NCI-H460 (cell line): ENCODE data around the gene ATXN7L3B. TPM values are rescaled to one million over a fixed set of nuclear protein-coding genes. Genes with fewer than 3 reads are reported as not detected.

ENCODE experiments used
- DNase-seq: peaks from one replicate; pipeline ENCODE4 v3.0.0-alpha.2; 2016; ENCODE audit warnings: low read depth; ENCODE audit errors: extremely low read depth
- polyA plus RNA-seq: library from polyadenylated mRNA; depleted of rRNA; stranded (reverse); fragments of >200 nt; gene quantifications from 2 replicates; pipeline ENCODE4 v1.2.3, GENCODE V29; 2014; cell fraction: nucleus; rRNA removed
- total RNA-seq: library from RNA; depleted of rRNA; stranded (reverse); fragments of >200 nt; shearing (Covaris generic); gene quantifications from 2 replicates; pipeline ENCODE4 v1.2.3, GENCODE V29; 2014; rRNA removed

The ATXN7L3B gene, protein sequence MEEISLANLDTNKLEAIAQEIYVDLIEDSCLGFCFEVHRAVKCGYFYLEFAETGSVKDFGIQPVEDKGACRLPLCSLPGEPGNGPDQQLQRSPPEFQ
- 21.6 and 27.4 TPM in 2 replicates for total RNA-seq
- polyA plus RNA-seq: 14.0 and 16.4 TPM in 2 replicates

GRCh38 chr12:74537707-74538385 lies at the start of gene ATXN7L3B:
Gene ATXN7L3B (plus strand): TSS chr12:74537835. CDS start chr12:74538113, 278 bp downstream.
- peak; percentile 92 for DNase-seq

DNA sequence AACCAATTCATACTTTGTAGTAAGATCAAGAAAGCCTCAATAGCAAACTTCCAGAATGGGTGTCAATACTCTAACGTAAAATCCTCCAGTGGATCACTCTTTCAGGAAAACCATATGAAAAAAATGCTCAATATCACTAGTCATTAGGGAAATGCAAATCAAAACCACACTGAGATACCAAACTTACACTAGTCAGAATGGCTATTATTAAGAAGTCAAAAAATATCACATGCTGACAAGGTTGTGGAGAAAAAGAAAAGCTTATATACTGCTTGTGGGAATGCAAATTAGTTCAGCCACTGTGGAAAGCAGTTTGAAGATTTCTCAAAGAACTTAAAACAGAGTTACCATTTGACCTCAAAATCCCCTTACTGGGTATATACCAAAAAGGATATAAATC lies 49.5 kb upstream of the ATXN7L3B start:
- no peak for DNase-seq

GRCh38 chr12:74489543-74489942 lies 48.1 kb upstream of the ATXN7L3B start:
- no peak for DNase-seq

DNA sequence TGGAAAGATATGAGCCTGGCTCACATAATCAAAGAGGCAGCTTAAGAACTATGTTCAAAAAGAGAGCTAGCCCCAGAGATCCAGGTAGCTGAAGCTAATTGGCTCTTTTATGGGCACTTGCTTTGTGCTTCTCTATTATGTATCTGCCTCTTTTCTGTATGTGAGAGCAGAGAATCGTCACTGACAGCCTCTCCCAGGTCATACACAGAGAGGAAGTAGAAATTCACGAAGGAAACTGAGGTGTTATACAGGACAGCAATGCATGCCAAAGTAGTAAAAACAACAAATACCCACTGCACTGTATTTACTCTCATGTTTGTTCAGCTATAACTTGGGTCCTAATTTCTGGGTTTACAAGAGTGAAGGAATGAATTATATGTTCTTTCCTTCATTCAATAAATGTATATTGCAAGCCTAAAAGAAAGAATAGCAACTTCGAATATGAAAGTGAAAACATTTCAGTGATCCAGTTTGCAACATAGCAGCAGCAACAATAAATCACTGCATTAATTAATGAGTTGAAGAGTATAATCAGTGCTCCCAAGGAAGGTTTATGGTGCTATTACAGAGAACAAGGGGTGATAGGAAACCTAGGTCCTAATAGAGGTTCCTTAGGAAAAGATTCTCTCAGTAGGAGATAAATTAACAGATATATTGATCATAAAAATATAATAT lies 47.1 kb upstream of the ATXN7L3B start:
- DNase-seq: no peak

- DNase-seq: no peak
These were observed 46.3 kb upstream of the ATXN7L3B start for GRCh38 chr12:74491374-74491773.

- no peak for DNase-seq
These were observed 38.4 kb upstream of the ATXN7L3B start for GRCh38 chr12:74499192-74499591.

DNA sequence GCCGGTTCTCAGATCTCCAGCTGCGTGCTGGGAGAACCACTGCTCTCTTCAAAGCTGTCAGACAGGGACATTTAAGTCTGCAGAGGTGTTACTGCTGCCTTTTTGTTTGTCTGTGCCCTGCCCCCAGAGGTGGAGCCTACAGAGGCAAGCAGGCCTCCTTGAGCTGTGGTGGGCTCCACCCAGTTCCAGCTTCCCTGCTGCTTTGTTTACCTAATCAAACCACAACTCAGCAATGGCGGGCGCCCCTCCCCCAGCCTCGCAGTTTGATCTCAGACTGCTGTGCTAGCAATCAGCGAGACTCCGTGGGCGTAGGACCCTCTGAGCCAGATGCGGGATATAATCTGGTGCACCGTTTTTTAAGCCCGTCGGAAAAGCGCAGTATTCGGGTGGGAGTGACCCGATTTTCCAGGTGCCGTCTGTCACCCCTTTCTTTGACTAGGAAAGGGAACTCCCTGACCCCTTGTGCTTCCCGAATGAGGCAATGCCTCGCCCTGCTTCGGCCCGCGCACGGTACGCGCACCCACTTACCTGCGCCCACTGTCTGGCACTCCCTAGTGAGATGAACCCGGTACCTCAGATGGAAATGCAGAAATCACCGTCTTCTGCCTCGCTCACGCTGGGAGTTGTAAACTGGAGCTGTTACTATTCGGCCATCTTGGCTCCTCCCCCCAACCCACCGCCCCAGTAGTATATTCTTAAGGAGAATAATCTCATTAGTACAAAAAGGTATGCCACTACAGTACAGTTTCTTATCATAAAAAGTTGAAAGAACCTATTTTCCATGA lies 28.6 kb upstream of the ATXN7L3B start:
- peak; percentile 25 for DNase-seq

- no peak for DNase-seq
These were observed 27.7 kb upstream of the ATXN7L3B start for GRCh38 chr12:74509886-74510285.

GRCh38 chr12:74514098-74514872 lies 23.4 kb upstream of the ATXN7L3B start:
- DNase-seq: no peak

- no peak for DNase-seq
These were observed 21.8 kb upstream of the ATXN7L3B start for GRCh38 chr12:74515849-74516248.

- DNase-seq: no peak
These were observed 11.1 kb upstream of the ATXN7L3B start for GRCh38 chr12:74526535-74526934.

- DNase-seq: no peak
These were observed 10.1 kb upstream of the ATXN7L3B start for GRCh38 chr12:74527491-74527890.

- no peak for DNase-seq
These were observed 7.0 kb upstream of the ATXN7L3B start for GRCh38 chr12:74530676-74531075.

GRCh38 chr12:74535536-74535935 lies 2.1 kb upstream of the ATXN7L3B start:
- DNase-seq: no peak

DNA sequence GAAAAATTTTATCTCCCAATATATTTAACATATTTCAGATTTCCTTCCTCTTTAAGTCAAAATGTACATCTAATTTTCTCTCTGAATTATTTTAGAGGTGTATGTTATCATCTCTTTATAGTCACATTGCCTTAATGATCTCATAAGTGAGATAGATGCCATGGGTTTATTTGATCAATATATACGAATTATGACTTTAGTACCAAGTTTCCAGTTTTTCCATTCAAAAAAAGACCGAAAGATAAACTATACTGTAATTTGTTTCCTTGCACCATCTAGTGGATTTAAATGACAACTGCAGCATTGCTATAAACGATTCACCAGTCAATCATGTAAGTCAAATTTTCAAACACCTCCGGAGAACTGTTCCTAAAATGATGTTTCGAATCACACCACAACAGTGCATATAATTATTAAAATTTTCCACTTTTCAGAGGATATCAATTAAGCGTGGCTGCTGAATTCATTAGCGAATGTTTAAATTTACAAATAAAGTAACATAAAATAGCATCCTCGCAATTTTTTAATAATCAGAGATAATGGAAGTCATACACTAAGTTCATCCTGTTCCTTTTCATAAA lies 419 bp upstream of the ATXN7L3B start:
- peak; percentile 53 for DNase-seq

- no peak for DNase-seq
These were observed 1.0 kb downstream of the ATXN7L3B start for GRCh38 chr12:74538491-74539258.

- DNase-seq: no peak
These were observed 1.6 kb downstream of the ATXN7L3B start for GRCh38 chr12:74539261-74539660.

GRCh38 chr12:74539765-74540526 lies 2.3 kb downstream of the ATXN7L3B start:
- DNase-seq: no peak

DNA sequence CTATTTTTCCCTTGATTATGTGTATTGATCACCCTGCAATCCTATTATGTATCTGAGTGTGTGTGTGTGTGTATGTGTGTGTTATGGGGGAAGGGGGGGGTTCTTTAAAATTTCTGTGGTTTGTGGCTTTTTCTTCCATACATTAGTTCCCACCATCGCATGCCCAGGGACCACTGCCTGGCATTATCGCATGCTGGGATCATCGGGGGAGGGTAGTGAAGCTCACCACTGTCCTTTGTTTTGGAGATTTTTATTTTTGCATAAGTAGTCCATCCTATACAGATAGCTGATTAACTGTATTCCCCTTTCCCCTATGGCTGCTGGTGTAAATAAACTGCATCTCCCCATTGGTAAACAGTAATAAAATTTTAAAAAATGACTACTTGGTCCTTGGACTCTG lies 3.4 kb downstream of the ATXN7L3B start:
- DNase-seq: no peak
